OCI-LY1 (cell line): ENCODE data around the gene MED15.
"Not testable (repeated sequence)": the region's sequence is repeated elsewhere in the genome, so short reads cannot be mapped to it uniquely, and the experiment has no call there.

Source experiments
- H2AFZ ChIP-seq: fragments of 200-600 bp; sonication (generic), shearing (Covaris generic); 2 replicates; pipeline ENCODE4 v1.6.0; 2014; ENCODE audit warnings: antibody characterized with exemption, mild to moderate bottlenecking, low read length
- H3F3A ChIP-seq: fragments of 200-600 bp; sonication (generic), shearing (Covaris generic); 2 replicates; pipeline ENCODE4 v1.6.0; 2014; ENCODE audit warnings: mild to moderate bottlenecking, antibody characterized with exemption, low read length, moderate library complexity; ENCODE audit not compliant: insufficient read depth
- H3K27ac ChIP-seq: fragments of 200-600 bp; sonication (generic); 2 replicates; pipeline ENCODE4 v1.5.1; 2014; ENCODE audit warnings: low read length, mixed run types, mild to moderate bottlenecking, low read depth; ENCODE audit not compliant: poor library complexity, severe bottlenecking
- H3K27me3 ChIP-seq: fragments of 200-600 bp; sonication (generic); 2 replicates; pipeline ENCODE4 v1.6.0; 2014; ENCODE audit warnings: antibody characterized with exemption, mild to moderate bottlenecking, low read length, moderate library complexity; ENCODE audit not compliant: insufficient read depth
- H3K36me3 ChIP-seq: fragments of 200-600 bp; sonication (generic); 2 replicates; pipeline ENCODE4 v1.6.1; 2014; ENCODE audit warnings: mild to moderate bottlenecking, antibody characterized with exemption, low read length, moderate library complexity, mixed read lengths; ENCODE audit not compliant: insufficient read depth
- H3K4me1 ChIP-seq: fragments of 200-600 bp; sonication (generic); 2 replicates; pipeline ENCODE4 v1.5.1; 2014; ENCODE audit warnings: mild to moderate bottlenecking, low read length, moderate library complexity; ENCODE audit not compliant: insufficient read depth, severe bottlenecking
- H3K4me2 ChIP-seq: fragments of 200-600 bp; sonication (generic), shearing (Covaris generic); 2 replicates; pipeline ENCODE4 v1.6.1; 2014; ENCODE audit warnings: low read length
- H3K4me3 ChIP-seq: fragments of 200-600 bp; sonication (generic); 2 replicates; pipeline ENCODE4 v1.5.1; 2014; ENCODE audit warnings: low read length, low read depth, mild to moderate bottlenecking, mixed read lengths; ENCODE audit not compliant: poor library complexity, severe bottlenecking
- H3K79me2 ChIP-seq: fragments of 200-600 bp; shearing (Covaris generic); 2 replicates; pipeline ENCODE4 v1.6.1; 2016; ENCODE audit warnings: mixed run types, low read length, mixed read lengths; ENCODE audit not compliant: insufficient read depth
- H3K9ac ChIP-seq: fragments of 200-600 bp; sonication (generic), shearing (Covaris generic); 2 replicates; pipeline ENCODE4 v1.6.1; 2014; ENCODE audit warnings: mild to moderate bottlenecking, low read length, mixed read lengths
- H3K9me2 ChIP-seq: fragments of 200-600 bp; sonication (generic), shearing (Covaris generic); 2 replicates; pipeline ENCODE4 v1.6.1; 2014; ENCODE audit warnings: low read depth, mild to moderate bottlenecking, low read length, mixed read lengths
- H3K9me3 ChIP-seq: fragments of 200-600 bp; shearing (Covaris generic); 2 replicates; pipeline ENCODE4 v1.6.1; 2014; ENCODE audit warnings: low read length, mixed read lengths
- H4K20me1 ChIP-seq: fragments of 200-600 bp; sonication (generic), shearing (Covaris generic); 2 replicates; pipeline ENCODE4 v1.6.0; 2016; ENCODE audit warnings: mild to moderate bottlenecking, low read length; ENCODE audit not compliant: insufficient read depth
- EZH2 ChIP-seq: fragments of 200-600 bp; sonication (generic), shearing (Covaris generic); IDR thresholded peaks from 2 replicates; pipeline ENCODE4 v1.8.0; 2017; ENCODE audit warnings: borderline replicate concordance, mixed run types, mild to moderate bottlenecking, antibody characterized with exemption, low read length, moderate library complexity, mixed read lengths
- TF ChIP-seq, protein P1 (sequence below): fragments of 200-600 bp; sonication (generic), shearing (Covaris generic); IDR thresholded peaks from 2 replicates; pipeline ENCODE4 v1.5.1; 2017; ENCODE audit warnings: mild to moderate bottlenecking, antibody characterized with exemption, low read length, moderate library complexity, mixed read lengths

The MED15 gene

DNA sequence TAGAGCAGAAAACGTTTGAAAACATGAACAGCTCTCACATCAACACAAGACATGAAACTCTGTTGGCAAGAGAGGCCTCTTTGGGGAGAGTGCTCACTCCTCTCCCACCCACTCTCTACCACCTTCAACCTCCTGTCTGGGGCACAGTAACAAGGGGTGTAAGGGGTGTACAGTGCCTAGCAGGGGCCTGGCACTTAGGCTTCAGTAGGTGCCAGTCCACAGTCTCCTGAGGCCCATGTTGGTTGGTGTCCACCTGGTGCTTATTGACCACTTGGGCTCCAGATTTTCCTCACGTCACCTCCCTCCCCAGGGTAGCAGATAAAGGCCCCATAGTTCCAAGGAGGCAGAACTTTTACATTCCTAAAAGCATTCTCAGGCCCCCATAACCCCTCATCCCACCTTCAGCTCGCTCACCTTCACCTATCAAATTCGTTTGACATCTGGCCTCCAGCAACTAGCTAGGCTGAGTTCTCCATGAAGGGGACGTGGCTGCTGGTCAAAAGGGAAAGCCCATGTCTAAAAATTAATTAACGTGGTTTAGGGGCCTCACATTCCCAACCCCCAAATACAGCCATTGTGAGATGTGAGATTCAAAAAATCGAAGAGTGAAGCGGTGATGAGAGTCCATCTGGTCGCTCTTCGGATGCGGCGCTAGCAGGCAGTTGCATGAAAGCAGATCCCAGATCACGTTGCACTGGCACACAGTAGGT, 712 bp upstream of the MED15 start:
- H3K4me3 ChIP-seq = peak overlapping the region; percentile 96
- H3K4me1 ChIP-seq = peaks cover 38% of the 10 kb centered on the region
- peak overlapping the region; percentile 95 for H3K4me2 ChIP-seq
- no peak overlapping the region for H3K27ac ChIP-seq
- TF ChIP-seq, protein P1, sequence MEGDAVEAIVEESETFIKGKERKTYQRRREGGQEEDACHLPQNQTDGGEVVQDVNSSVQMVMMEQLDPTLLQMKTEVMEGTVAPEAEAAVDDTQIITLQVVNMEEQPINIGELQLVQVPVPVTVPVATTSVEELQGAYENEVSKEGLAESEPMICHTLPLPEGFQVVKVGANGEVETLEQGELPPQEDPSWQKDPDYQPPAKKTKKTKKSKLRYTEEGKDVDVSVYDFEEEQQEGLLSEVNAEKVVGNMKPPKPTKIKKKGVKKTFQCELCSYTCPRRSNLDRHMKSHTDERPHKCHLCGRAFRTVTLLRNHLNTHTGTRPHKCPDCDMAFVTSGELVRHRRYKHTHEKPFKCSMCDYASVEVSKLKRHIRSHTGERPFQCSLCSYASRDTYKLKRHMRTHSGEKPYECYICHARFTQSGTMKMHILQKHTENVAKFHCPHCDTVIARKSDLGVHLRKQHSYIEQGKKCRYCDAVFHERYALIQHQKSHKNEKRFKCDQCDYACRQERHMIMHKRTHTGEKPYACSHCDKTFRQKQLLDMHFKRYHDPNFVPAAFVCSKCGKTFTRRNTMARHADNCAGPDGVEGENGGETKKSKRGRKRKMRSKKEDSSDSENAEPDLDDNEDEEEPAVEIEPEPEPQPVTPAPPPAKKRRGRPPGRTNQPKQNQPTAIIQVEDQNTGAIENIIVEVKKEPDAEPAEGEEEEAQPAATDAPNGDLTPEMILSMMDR = no peak
- no peak for TF ChIP-seq EZH2
- no peaks in the 10 kb centered on the region for H3K36me3 ChIP-seq
- H4K20me1 ChIP-seq = no peaks in the 10 kb centered on the region
- H3F3A ChIP-seq = no peaks in the 10 kb centered on the region
- peaks cover 40% of the 10 kb centered on the region for H3K79me2 ChIP-seq
- no peaks in the 10 kb centered on the region for H3K9me3 ChIP-seq
- H2AFZ ChIP-seq = 0 out of 2 replicates have a peak overlapping the region, but pooled peaks have one; percentile 77
- peak overlapping the region; percentile 3; the same call in 1 of the 2 replicates for H3K9ac ChIP-seq
- no peaks in the 10 kb centered on the region for H3K9me2 ChIP-seq
- no peaks in the 10 kb centered on the region for H3K27me3 ChIP-seq

DNA sequence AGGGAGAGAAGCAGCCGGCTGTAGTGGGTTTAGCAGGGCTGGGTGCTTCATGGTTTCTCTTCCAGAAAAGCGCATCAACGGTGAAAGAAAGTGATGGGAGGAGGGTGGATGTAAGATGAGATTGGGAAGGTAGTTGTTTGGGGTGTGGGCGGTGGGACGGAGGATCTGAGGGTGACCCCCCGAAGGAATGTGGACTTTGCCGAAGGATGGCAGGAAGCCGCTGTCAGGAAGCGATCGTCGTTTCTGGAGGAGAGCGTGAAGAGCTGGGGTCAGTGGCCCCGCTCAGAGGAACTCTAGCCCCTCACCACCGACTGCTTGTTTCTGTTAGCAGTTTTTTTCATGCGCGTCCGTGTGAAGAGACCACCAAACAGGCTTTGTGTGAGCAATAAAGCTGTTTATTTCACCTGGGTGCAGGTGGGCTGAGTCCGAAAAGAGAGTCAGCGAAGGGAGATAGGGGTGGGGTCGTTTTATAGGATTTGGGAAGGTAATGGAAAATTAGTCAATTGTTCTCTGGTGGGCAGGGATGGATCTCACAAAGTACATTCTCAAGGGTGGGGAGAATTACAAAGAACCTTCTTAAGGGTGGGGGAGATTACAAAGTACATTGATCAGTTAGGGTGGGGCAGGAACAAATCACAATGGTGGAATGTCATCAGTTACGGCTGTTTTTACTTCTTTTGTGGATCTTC, 801 bp downstream of the MED15 start:
- peaks cover 47% of the 10 kb centered on the region for H3K79me2 ChIP-seq
- not testable (repeated sequence) for H4K20me1 ChIP-seq, H2AFZ ChIP-seq, H3K36me3 ChIP-seq, H3F3A ChIP-seq, H3K9me2 ChIP-seq, H3K27me3 ChIP-seq, H3K9me3 ChIP-seq, H3K27ac ChIP-seq
- peak overlapping the region; percentile 95 for H3K4me2 ChIP-seq
- peak overlapping the region; percentile 96 for H3K4me3 ChIP-seq
- H3K9ac ChIP-seq = peak overlapping the region; percentile 86
- peaks cover 38% of the 10 kb centered on the region for H3K4me1 ChIP-seq

DNA sequence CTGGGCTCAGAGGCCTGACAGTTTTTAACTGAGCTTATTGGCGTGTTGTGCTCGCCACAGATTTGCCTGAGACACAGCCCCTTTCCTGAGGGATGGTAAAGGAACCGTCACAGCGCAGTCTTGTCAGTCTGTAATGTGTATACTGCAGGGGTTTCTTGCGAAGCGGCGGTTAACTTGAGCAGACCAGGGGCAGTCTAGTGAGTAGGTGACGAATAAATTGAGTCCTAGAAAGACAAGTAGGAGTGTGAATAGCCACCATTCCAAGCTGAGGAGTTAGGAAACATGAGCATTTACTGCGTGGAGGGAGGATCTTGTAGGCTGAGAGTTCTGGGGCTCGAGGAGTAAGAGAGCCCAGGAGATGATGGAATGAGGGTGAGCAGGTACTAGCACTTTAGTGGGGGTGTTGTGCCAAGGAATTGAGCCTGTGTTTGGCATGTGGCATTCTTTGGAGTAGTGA, 1.4 kb downstream of the MED15 start:
- Histone ChIP-seq H3K4me2 (peak overlapping the region; percentile 95), H3K4me3 (peak overlapping the region; percentile 96), H2AFZ (no peak overlapping the region), H3K4me1 (peaks cover 38% of the 10 kb centered on the region), H3K9me3 (no peaks in the 10 kb centered on the region), H4K20me1 (no peaks in the 10 kb centered on the region), H3K79me2 (peaks cover 51% of the 10 kb centered on the region), H3K27ac (peak overlapping the region; percentile 19), H3K9ac (peak overlapping the region; percentile 86), H3F3A (no peaks in the 10 kb centered on the region), H3K36me3 (peaks cover 2% of the 10 kb centered on the region; the same call in 1 of the 2 replicates), H3K27me3 (no peaks in the 10 kb centered on the region), H3K9me2 (no peaks in the 10 kb centered on the region)
- TF ChIP-seq, protein P1 = no peak
- no peak for TF ChIP-seq EZH2
